Measurements from ENCODE around the gene CFAP58.
"Not testable (repeated sequence)": the region's sequence is repeated elsewhere in the genome, so short reads cannot be mapped to it uniquely, and the experiment has no call there.

Gene CFAP58

DNA sequence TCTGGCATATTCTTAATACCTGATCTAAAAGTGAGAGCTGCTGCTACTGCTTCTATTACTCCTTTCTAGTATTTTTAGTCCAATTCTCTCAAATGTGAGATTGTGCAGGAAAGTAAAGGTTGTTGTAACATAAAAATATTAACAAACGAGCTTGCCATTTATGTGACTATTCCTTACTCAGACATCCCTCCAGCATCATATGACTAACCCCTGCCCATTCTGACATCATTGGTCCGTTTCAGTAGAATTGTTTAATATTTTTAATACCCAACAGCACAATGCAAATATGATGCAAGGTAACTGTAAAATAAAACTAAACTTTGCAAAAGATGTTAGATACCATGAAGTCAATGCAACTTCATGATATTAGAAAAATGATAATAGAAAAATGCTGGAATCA is 83.6 kb downstream of the CFAP58 start:
- DNase-seq, result no peak

GRCh38 chr10:104440221-104440620 is 86.6 kb downstream of the CFAP58 start:
- DNase-seq, result peak; percentile 66

GRCh38 chr10:104441329-104442000 is 87.8 kb downstream of the CFAP58 start:
- peak; percentile 95 for DNase-seq

DNA sequence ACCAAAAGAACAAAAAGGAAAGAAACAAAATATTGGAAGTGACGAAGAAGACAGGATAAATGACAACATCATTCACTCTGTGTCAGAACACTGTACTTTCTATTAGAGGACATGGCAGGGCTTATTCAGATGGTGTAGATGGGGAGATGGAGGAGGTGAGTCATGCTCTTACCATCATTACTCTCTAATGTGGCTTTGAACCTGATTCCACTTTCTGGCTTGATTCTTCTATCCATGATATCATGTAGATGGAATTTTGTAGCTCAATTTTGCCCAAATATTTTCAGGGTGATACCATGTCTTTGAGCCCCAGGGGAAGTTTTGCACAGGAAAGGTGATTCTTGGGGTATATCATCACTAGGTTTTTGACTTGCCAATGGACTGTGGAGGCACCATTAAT is 91.7 kb downstream of the CFAP58 start:
- peak; percentile 92 for DNase-seq

DNA sequence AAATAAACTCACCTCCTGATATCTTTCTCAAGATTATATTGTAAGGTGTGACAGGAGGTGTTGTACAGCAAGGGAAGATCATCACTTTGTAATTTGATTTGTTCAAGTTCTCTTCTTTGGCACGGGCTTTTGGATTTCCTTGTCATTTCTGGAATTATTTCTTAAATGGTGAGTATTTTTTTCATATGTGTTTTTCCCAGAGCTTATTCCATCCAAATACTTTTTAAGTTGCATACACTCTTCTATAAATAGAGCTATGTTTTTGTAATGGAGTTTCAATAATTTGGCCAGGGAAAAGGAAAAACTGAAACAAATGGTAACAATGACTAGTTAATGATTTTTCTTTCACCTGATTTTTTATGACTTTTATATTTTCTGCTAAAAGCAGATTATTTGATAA is 92.5 kb downstream of the CFAP58 start:
- DNase-seq, result no peak

DNA sequence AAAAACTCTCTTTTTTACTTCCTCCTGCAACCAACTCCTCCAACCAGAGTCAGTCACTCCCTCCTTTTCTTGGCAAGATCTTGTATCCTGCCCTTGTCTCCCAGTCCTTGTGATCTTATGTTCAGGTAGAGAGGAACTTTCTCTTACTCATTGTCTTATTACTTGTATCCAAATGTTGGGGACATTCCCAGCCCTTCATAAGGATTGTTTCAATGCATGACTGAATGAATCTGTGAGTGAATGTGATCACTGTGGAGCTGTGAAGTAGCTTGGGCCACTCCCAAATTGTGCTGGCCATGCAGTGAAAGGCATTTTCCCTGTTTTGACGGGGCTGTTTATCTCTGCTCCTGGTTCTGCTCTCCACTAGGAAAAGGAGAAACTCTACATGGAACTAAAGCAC is 93.7 kb downstream of the CFAP58 start:
- no peak for DNase-seq

DNA sequence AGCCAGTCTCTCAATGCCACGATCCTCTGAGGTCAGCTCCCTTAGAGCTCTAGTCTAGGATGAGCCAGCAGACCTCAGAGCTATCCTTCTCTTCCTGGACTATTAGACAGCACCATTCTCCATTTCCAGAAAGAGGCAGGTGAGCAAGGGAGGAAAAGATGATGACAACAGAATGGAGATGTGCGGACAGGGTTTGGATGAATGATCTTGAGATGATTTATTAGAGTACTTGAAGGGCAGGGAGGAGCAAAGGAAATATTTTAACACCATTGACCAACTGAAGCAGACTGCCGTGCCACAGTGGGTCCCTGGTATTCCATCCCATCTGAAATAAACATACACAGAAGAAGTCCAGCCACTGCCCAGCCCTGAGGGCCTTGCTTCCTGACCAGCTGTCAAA is 94.3 kb downstream of the CFAP58 start:
- DNase-seq, result no peak

DNA sequence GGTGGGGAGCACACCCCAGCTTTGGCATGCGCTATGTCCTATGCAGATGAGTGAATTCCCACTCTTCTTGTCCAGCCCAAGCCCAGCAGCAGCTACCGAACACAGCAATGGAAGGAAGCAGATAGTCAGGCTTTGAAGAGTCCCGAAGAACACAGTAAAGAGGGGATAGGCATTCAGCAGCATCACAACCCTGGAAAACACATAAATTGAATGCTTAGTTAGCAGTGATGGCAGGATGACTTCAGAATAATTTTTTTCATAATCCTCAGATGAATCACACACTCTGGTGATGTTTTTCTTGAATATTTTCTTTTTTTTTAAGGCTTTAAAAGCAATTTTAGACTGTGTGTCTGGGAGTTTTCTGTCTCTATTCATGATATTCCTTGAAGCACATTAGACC is 95.8 kb downstream of the CFAP58 start:
- peak; percentile 73 for DNase-seq

- DNase-seq, result no peak
Measured at GRCh38 chr10:104450490-104450889, 96.9 kb downstream of the CFAP58 start.

DNA sequence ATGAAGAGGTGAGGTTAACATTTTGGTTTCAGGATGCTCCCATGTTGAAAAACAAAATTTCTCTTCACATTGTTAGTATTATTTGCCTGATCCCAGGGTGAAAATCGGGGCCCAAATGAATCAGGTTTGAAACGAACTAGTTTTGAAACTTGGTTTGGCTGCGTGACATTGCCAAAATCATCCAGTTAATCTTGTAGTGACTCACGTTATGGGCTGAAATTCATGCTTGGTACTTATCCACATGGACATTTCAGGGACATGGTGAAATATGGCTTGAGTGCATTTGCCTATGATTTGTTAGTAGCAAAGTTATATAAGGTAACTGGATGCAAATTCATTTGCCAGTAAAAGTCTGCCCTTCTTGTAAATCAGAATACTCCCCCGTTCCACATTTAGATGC is 97.3 kb downstream of the CFAP58 start:
- DNase-seq, result no peak

DNA sequence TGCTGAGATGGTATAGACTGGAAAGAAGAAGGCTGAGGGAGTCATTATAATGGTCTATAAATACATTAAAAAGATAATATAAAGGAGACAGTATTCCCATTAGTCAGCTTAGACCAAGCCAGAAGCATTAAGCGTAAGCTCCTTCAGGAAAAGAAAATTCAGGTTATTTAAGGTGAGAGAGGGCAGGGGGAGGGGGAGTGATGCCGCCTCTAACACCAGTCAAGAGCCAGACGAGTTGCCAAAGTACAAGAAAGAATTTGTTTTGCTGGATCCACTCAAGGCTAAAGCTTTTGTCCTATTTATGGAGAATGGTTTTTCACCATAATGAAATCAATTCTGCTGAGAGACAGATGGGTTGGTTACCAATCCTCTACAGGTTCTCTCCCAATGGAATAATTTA is 99.3 kb downstream of the CFAP58 start:
- DNase-seq, result no peak

- DNase-seq, result no peak
Measured at GRCh38 chr10:104456802-104457542, 103.3 kb downstream of the CFAP58 start.

- no peak for DNase-seq
Measured at GRCh38 chr10:104457543-104457828, 103.9 kb downstream of the CFAP58 start.

- not testable (repeated sequence) for DNase-seq
Measured at GRCh38 chr10:104465575-104465974, 111.9 kb downstream of the CFAP58 start.

DNA sequence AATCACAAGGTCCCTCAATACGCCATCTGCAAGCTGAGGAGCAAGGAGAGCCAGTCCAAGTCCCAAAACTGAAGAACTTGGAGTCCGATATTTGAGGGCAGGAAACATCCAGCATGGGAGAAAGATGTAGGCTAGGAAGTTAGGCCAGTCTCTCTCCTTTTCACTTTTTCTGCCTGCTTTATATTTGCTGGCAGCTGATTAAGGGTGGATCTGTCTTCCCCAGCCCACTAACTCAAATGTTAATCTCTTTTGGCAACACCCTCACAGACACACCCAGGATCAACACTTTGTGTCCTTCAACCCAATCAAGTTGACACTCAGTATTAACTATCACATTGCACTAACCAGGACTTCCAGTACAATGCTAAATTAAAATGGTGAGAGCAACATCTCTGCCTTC is 115.2 kb downstream of the CFAP58 start:
- DNase-seq, result not testable (repeated sequence)

DNA sequence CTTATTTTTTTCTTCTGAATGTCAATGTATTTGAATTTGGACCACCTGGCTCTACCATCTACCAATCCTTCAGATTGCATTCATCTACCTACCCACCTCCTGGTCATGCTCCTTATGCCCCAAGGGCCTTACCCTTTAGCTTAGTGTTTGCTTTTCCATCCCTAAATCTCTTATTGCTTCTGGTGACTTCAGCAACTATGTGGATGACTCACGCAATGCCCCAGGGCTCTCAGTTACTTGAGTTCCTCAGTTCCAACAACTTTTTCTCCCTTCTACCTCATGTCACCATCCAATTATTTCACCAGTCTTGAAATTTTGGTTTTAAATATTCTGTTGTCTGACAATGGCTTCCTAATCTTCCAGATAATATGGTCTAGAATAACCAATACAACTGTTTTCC is 118.9 kb downstream of the CFAP58 start:
- peak; percentile 22 for DNase-seq

DNA sequence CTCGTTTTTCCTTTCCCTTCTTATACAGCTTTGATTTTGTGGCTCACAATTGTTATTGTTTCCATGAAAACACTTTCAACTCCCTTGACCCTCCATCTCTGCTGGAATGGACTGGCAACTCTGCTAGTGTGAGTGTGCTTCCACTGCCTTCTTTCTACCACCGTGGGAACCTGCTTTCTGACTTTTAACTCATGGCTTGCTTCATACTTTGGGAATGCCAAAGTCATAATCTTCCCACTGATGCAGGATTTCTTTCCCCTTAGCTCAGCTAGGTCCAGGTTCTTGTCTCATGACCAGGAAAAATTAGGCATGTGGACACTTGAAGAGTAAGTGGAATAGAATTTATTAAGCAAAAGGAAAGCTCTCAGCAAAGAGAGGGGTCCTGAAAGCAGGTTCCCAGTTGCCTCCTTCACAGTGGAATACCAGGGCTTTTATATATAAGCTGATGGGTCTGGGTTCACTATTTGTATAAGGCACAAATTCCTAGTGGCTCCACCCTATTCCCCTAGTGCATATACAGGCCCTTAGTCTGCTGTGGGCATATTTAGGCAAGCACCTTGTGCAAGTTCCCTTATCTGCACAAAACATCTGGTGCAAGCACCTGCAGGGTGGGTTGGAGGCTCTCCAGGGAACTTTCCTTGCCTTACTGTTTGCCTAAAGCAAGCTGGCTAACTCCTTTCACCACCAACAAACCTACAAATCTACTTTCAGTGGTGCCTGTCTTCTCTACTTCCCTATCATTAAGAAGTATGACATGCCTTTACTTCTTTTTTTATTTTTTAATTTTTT is 119.5 kb downstream of the CFAP58 start:
- peak; percentile 18 for DNase-seq

DNA sequence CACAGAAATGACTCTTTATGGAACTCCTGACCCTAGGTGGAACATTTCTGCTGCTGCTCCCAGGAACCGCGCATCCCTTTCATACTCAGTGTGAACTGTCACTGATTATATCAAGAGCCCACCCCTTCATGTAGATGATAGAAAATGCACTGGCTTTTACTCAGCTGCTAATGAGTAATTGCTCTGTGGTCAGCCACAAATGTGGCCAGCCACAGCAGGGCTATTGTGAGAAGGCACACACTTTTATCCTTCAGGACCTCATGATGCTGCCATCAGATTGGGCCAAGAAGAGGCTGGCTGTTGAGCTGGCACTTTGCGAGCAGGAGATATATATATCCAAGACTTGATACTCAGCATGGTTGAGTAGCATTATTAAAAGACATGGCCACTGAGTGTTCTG is 124.7 kb downstream of the CFAP58 start:
- DNase-seq, result no peak

DNA sequence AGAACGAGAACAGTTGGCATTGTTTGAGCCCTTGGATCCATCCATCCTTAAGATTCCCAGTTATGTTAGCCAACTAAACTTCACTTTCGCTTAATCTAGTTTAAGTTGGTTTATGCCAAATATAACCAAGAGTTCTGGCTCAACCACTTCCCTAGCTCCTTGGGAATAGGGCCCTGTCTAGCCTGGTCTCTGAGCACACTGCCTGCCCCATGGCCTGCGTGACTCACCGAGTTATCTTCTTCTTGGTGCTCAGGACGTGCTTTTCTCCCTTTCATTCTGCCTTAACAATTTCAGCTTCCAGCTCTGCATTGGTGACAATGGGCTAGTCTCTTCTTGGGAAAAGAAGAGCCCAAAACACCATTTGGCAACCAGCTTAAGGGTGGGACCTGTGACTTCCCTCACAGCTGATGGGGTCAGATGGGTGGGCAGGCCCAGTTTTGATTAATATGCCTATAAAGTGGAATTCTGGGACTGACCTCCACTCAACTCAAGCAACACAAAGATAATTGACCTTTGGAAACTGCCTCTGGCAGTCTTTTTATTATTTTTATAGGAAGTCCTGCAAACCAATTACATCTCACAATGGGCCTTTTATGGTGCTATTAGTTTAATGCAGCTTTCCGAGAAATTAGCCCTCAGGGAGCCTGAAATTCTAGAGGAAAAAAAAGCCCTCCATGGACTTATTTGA is 126.4 kb downstream of the CFAP58 start:
- DNase-seq, result no peak

- DNase-seq, result no peak
Measured at GRCh38 chr10:104480797-104481196, 127.2 kb downstream of the CFAP58 start.

DNA sequence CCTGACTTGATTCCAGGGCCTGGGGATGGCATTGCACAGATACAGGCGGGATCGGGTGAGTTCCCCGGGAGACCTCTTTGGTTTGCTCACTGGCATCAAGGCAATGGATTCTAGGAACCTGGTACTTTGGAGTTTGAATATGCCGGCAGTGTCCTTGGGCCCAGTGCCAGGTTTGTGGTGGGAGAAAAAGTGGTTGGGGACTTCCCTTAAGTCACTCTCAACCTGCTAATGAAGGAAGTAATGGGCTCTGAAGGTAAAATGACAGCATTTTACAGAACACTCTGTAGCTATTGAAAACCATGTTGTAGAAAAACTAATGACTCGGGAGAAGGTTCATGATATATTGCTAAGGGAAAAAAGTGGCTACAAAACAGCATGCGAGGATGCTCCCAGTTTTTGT is 129.9 kb downstream of the CFAP58 start:
- DNase-seq, result no peak

DNA sequence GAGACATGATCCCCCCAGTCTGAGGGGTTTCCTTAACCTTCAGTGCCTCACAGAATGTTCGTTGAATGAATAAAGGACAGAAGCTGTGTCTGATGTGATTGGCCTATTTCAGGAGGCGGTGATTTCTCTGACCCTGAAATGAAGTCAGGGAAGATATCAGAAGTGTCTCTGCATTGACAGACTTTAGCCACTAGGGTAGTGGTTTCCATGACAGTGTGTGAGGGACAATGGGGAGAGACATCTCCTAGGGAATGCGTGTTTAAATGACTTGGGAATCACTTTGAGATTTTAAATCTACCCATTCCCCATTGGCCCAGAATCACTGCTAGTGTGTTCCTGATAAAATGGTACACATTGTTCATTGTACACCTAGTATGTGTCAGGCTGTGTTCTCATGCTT is 132.0 kb downstream of the CFAP58 start:
- DNase-seq, result no peak

DNA sequence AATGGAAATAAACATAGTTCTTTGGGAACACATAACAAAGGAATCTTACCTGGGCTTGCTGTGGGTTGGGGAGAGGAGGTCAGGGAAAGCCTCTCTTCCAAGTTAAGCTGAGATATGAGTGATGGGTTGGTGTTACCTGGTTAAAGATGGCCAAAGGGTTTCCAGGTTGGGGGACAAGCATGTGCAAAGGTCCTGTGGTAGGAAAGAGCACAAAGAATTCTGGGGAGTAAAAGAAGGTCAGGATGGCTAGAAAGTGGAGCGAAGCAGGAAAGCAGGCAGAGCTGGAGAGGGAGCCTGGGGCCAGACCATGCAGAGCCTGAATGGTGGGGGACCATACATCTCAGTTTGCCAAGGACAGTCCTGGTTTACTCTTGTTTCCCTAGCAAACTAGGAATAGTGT is 133.2 kb downstream of the CFAP58 start:
- no peak for DNase-seq
